IMR-90 (cell line): ENCODE measurements around the gene TRAF3. TPM values are rescaled to one million over a fixed set of nuclear protein-coding genes. Genes with fewer than 3 reads are reported as not detected.

Experiments used
- ATAC-seq: fragments of 200-7000 bp; cut with Tn5 transposase; 2 replicates; pipeline ENCODE4 v1.9.1; 2020; ENCODE audit warnings: low read depth, mild to moderate bottlenecking, moderate library complexity
- BruUV-seq: library from RNA; stranded (reverse); fragments of 400-500 nt; replicated peaks from 2 replicates; lab custom pipeline; 2021; lab: Mats Ljungman, UMichigan
- CTCF ChIA-PET: fragments of 300-600 bp; formaldehyde crosslinking; extraction: SDS; loops from one replicate; lab custom pipeline; 2021; ENCODE audit warnings: antibody characterized with exemption; lab: Yijun Ruan, JAX
- POLR2A ChIA-PET: fragments of 300-600 bp; sonication (Branson Sonifier 250); formaldehyde crosslinking; loops from one replicate; lab custom pipeline; 2022; ENCODE audit warnings: antibody characterized with exemption; ENCODE audit not compliant: unreplicated experiment; lab: Charles Lee
- DNase-seq: peaks from one replicate; pipeline ENCODE4 v3.0.0; 2013
- H2AFZ ChIP-seq: replicated peaks from 2 replicates; pipeline ENCODE3; 2013; ENCODE audit warnings: low read length, mild to moderate bottlenecking; ENCODE audit not compliant: poor library complexity
- H2AK5ac ChIP-seq: 2 replicates; pipeline ENCODE4 v1.6.1; 2013; ENCODE audit warnings: low read depth, low read length, inconsistent platforms
- H2AK9ac ChIP-seq: replicated peaks from 2 replicates; pipeline ENCODE3; 2013; ENCODE audit warnings: mild to moderate bottlenecking, low read depth, low read length, moderate library complexity; ENCODE audit not compliant: poor library complexity
- H2BK120ac ChIP-seq: 2 replicates; pipeline ENCODE4 v1.6.1; 2013; ENCODE audit warnings: low read depth, low read length, inconsistent platforms
- H2BK15ac ChIP-seq: 3 replicates; pipeline ENCODE4 v1.6.1; 2013; ENCODE audit warnings: low read depth, low read length, inconsistent platforms
- H2BK20ac ChIP-seq: 2 replicates; pipeline ENCODE4 v1.6.1; 2013; ENCODE audit warnings: low read depth, mild to moderate bottlenecking, inconsistent platforms, low read length, moderate library complexity
- H2BK5ac ChIP-seq: 2 replicates; pipeline ENCODE4 v1.6.1; 2013; ENCODE audit warnings: mild to moderate bottlenecking, low read depth, low read length, inconsistent platforms; ENCODE audit not compliant: poor library complexity, severe bottlenecking
- H3K14ac ChIP-seq: replicated peaks from 2 replicates; pipeline ENCODE4 v1.6.1; 2013; ENCODE audit warnings: low read depth, low read length, inconsistent platforms
- H3K18ac ChIP-seq: 2 replicates; pipeline ENCODE4 v1.6.1; 2013; ENCODE audit warnings: low read depth, low read length, control low read depth
- H3K23ac ChIP-seq: 2 replicates; pipeline ENCODE4 v1.6.1; 2013; ENCODE audit warnings: low read depth, low read length, inconsistent platforms
- H3K27ac ChIP-seq: 2 replicates; pipeline ENCODE4 v1.5.1; 2013; ENCODE audit warnings: mild to moderate bottlenecking, control low read depth, low read length; ENCODE audit not compliant: insufficient read depth
- H3K27me3 ChIP-seq: 2 replicates; pipeline ENCODE4 v1.6.1; 2013; ENCODE audit warnings: low read length; ENCODE audit not compliant: control insufficient read depth, insufficient read depth
- H3K36me3 ChIP-seq: 2 replicates; pipeline ENCODE4 v1.6.1; 2013; ENCODE audit warnings: low read length, mixed read lengths; ENCODE audit not compliant: control insufficient read depth, insufficient read depth
- H3K4ac ChIP-seq: 2 replicates; pipeline ENCODE4 v1.6.1; 2013; ENCODE audit warnings: low read depth, low read length, inconsistent platforms
- H3K4me1 ChIP-seq: 2 replicates; pipeline ENCODE4 v1.6.1; 2013; ENCODE audit warnings: low read length, mixed read lengths; ENCODE audit not compliant: control insufficient read depth, insufficient read depth
- H3K4me2 ChIP-seq: 2 replicates; pipeline ENCODE4 v1.6.1; 2013; ENCODE audit warnings: low read depth, mild to moderate bottlenecking, control low read depth, low read length, moderate library complexity
- H3K4me3 ChIP-seq: 2 replicates; pipeline ENCODE4 v1.5.1; 2013; ENCODE audit warnings: low read depth, mild to moderate bottlenecking, control low read depth, low read length, moderate library complexity; ENCODE audit not compliant: insufficient read depth
- H3K56ac ChIP-seq: 2 replicates; pipeline ENCODE4 v1.6.1; 2013; ENCODE audit warnings: low read length, inconsistent platforms; ENCODE audit not compliant: insufficient read depth; ENCODE audit errors: extremely low read depth
- H3K79me1 ChIP-seq, 2 experiments: 2 replicates each; pipeline ENCODE4 v1.6.1; 2013; ENCODE audit warnings: low read length in 2 of 2, inconsistent platforms in 1 of 2, low read depth in 1 of 2
- H3K9ac ChIP-seq: 2 replicates; pipeline ENCODE4 v1.6.1; 2013; ENCODE audit warnings: low read depth, low read length, control low read depth
- H3K9me1 ChIP-seq: 2 replicates; pipeline ENCODE4 v1.6.1; 2013; ENCODE audit warnings: low read length, inconsistent platforms; ENCODE audit not compliant: insufficient read depth
- H3K9me3 ChIP-seq: 2 replicates; pipeline ENCODE4 v1.6.1; 2013; ENCODE audit warnings: low read length; ENCODE audit not compliant: control insufficient read depth, insufficient read depth
- H4K20me1 ChIP-seq: 2 replicates; pipeline ENCODE4 v1.6.1; 2013; ENCODE audit warnings: low read length, inconsistent platforms; ENCODE audit not compliant: insufficient read depth
- H4K5ac ChIP-seq: 2 replicates; pipeline ENCODE4 v1.6.1; 2013; ENCODE audit warnings: mild to moderate bottlenecking, low read depth, low read length, control low read depth
- H4K8ac ChIP-seq, 2 experiments: 2 replicates each; pipeline ENCODE4 v1.6.1; 2013; ENCODE audit warnings: low read depth in 2 of 2, low read length in 2 of 2, control low read depth in 1 of 2, inconsistent platforms in 1 of 2
- H4K91ac ChIP-seq: 2 replicates; pipeline ENCODE4 v1.6.1; 2013; ENCODE audit warnings: low read depth, low read length, inconsistent platforms; ENCODE audit not compliant: insufficient read depth
- BHLHE40 ChIP-seq: fragments of 150-350 bp; IDR thresholded peaks from 2 replicates; pipeline ENCODE4 v1.6.1; 2016; ENCODE audit warnings: mild to moderate bottlenecking, low read depth, low read length
- CEBPB ChIP-seq: IDR thresholded peaks from 2 replicates; pipeline ENCODE4 v1.6.1; 2012; ENCODE audit warnings: low read depth, low read length, improper control_type of control experiment
- CHD1 ChIP-seq: IDR thresholded peaks from 2 replicates; pipeline ENCODE4 v1.6.1; 2012; ENCODE audit warnings: low read depth, low read length, improper control_type of control experiment
- ELK1 ChIP-seq: fragments of 150-350 bp; IDR thresholded peaks from 2 replicates; pipeline ENCODE4 v1.6.1; 2016; ENCODE audit warnings: low read depth, mild to moderate bottlenecking, low read length, moderate library complexity, borderline replicate concordance
- FOS ChIP-seq: fragments of 150-350 bp; IDR thresholded peaks from 2 replicates; pipeline ENCODE4 v1.6.1; 2016; ENCODE audit warnings: low read depth, low read length
- MAFK ChIP-seq: IDR thresholded peaks from 2 replicates; pipeline ENCODE4 v1.6.1; 2012; ENCODE audit warnings: low read depth, low read length, improper control_type of control experiment
- MAZ ChIP-seq: IDR thresholded peaks from 2 replicates; pipeline ENCODE4 v1.6.1; 2012; ENCODE audit warnings: low read depth, mild to moderate bottlenecking, low read length, improper control_type of control experiment, moderate library complexity, borderline replicate concordance
- MXI1 ChIP-seq: IDR thresholded peaks from 2 replicates; pipeline ENCODE4 v1.6.1; 2012; ENCODE audit warnings: low read depth, mild to moderate bottlenecking, low read length, moderate library complexity, borderline replicate concordance
- NFE2L2 ChIP-seq: fragments of 150-350 bp; IDR thresholded peaks from 2 replicates; pipeline ENCODE4 v1.6.1; 2016; ENCODE audit warnings: low read depth, mild to moderate bottlenecking, low read length
- POLR2A ChIP-seq: IDR thresholded peaks from 2 replicates; pipeline ENCODE4 v1.6.1; 2012; ENCODE audit warnings: mild to moderate bottlenecking, low read depth, low read length
- RAD21 ChIP-seq: IDR thresholded peaks from 2 replicates; pipeline ENCODE4 v1.6.1; 2012; ENCODE audit warnings: low read length, improper control_type of control experiment
- RCOR1 ChIP-seq: IDR thresholded peaks from 2 replicates; pipeline ENCODE4 v1.6.1; 2012; ENCODE audit warnings: mild to moderate bottlenecking, low read length, improper control_type of control experiment; ENCODE audit not compliant: insufficient replicate concordance
- RFX5 ChIP-seq: IDR thresholded peaks from 2 replicates; pipeline ENCODE4 v1.8.0; 2012; ENCODE audit warnings: low read depth, mild to moderate bottlenecking, low read length, moderate library complexity
- SMC3 ChIP-seq: fragments of 150-350 bp; IDR thresholded peaks from 2 replicates; pipeline ENCODE4 v1.6.1; 2016; ENCODE audit warnings: low read depth, mild to moderate bottlenecking, antibody characterized with exemption, low read length, moderate library complexity
- USF2 ChIP-seq: fragments of 150-350 bp; IDR thresholded peaks from 2 replicates; pipeline ENCODE4 v1.6.1; 2017; ENCODE audit warnings: mild to moderate bottlenecking, antibody characterized with exemption, low read length, low read depth
- WGBS, 2 experiments: methylation state at CpG; one replicate each; pipeline versions ENCODE4 v1.1.5 to v1.1.7; 2013; ENCODE audit warnings: missing lambda C conversion rate in 2 of 2; ENCODE audit not compliant: insufficient read length in 1 of 2; ENCODE audit errors: extremely low coverage in 2 of 2; 5-methylcytosine and 5-hydroxymethylcytosine counted together
- dilution Hi-C: fragments of 300-500 bp; cut with HindIII; formaldehyde crosslinking; loops from one replicate; pipeline ENCODE4 v1.14.3; 2018; ENCODE audit warnings: low sequenced_read_pairs; ENCODE audit not compliant: unreplicated experiment
- in situ Hi-C: fragments of 300-500 bp; cut with MboI; formaldehyde crosslinking; loops from 3 replicates; pipeline ENCODE4 v1.14.3; 2019; ENCODE audit warnings: low sequenced_read_pairs, inconsistent platforms, mixed read lengths
- intact Hi-C: fragments of 100-400 bp; cut with micrococcal nuclease; formaldehyde crosslinking; loops from 2 replicates; pipeline ENCODE4 v1.10.0; 2022
- polyA plus RNA-seq, 3 experiments: library from polyadenylated mRNA; depleted of rRNA; stranded (reverse); fragments of >200 nt; gene quantifications; 2 replicates each; pipeline ENCODE4 v1.2.3, GENCODE V29; 2012; ENCODE audit warnings: low replicate concordance in 1 of 3
- total RNA-seq: library from RNA; depleted of rRNA; stranded (reverse); fragments of >200 nt; gene quantifications from 2 replicates; pipeline ENCODE4 v1.2.3, GENCODE V29; 2012
- TF ChIP-seq, protein P1 (sequence below): conservative IDR thresholded peaks from 2 replicates; pipeline ENCODE4 v1.5.1; 2012; ENCODE audit warnings: mild to moderate bottlenecking, low read depth, low read length, improper control_type of control experiment

Gene TRAF3
- total and polyA plus RNA-seq, 2 of the 4 experiments (the other 2 are of a cell fraction) = 21.2 to 25.3 TPM

- Histone ChIP-seq H3K4me3 (no peak overlapping the region), H2AK9ac (no peak overlapping the region), H3K23ac (no peak overlapping the region), H3K14ac (no peak overlapping the region), H3K9me3 (no peaks in the 10 kb centered on the region), H2BK5ac (no peak overlapping the region), H3K56ac (no peak overlapping the region), H2AK5ac (no peak overlapping the region), H3K4ac (no peak overlapping the region), H3K36me3 (peaks cover 27% of the 10 kb centered on the region), H2AFZ (no peak overlapping the region), H2BK20ac (no peak overlapping the region), H3K4me1 (no peaks in the 10 kb centered on the region), H4K8ac (no peak overlapping the region), H3K9ac (no peak overlapping the region), H3K4me2 (no peak overlapping the region), H2BK120ac (no peak overlapping the region), H3K27me3 (no peaks in the 10 kb centered on the region), H4K5ac (no peak overlapping the region), H3K27ac (no peak overlapping the region), H3K79me1 (peaks cover 0 to 4% of the 10 kb centered on the region in 2 experiments; a peak in 1 of 4 replicates), H3K18ac (no peak overlapping the region), H4K91ac (no peak overlapping the region), H2BK15ac (no peak overlapping the region), H3K9me1 (no peaks in the 10 kb centered on the region), H4K20me1 (no peaks in the 10 kb centered on the region; the same call in 1 of the 2 replicates)
- 93% methylated on average over 2 of the region's 6 CpGs; no CpG with 5 or more reads in 1 of the 2 experiments for WGBS, 2 experiments
- in situ Hi-C loops = no loop called here
- ChIA-PET POLR2A (no interaction called here), CTCF (no interaction called here)
- TF ChIP-seq ELK1 (no peak), MAFK (no peak), SMC3 (no peak), NFE2L2 (no peak), FOS (no peak), RCOR1 (no peak), MXI1 (no peak), POLR2A (no peak), USF2 (no peak), BHLHE40 (no peak), CHD1 (no peak), RFX5 (no peak), CEBPB (no peak), MAZ (no peak), RAD21 (no peak)
- TF ChIP-seq, protein P1, sequence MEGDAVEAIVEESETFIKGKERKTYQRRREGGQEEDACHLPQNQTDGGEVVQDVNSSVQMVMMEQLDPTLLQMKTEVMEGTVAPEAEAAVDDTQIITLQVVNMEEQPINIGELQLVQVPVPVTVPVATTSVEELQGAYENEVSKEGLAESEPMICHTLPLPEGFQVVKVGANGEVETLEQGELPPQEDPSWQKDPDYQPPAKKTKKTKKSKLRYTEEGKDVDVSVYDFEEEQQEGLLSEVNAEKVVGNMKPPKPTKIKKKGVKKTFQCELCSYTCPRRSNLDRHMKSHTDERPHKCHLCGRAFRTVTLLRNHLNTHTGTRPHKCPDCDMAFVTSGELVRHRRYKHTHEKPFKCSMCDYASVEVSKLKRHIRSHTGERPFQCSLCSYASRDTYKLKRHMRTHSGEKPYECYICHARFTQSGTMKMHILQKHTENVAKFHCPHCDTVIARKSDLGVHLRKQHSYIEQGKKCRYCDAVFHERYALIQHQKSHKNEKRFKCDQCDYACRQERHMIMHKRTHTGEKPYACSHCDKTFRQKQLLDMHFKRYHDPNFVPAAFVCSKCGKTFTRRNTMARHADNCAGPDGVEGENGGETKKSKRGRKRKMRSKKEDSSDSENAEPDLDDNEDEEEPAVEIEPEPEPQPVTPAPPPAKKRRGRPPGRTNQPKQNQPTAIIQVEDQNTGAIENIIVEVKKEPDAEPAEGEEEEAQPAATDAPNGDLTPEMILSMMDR = no peak
- dilution Hi-C loops = no loop called here
- no TSS peak for BruUV-seq
- DNase-seq (no peak), ATAC-seq (no peak)
- intact Hi-C loops = no loop called here
These were observed 48.7 kb upstream of the TRAF3 start for GRCh38 chr14:102728501-102728900.
